ENCODE results near the gene WIPF2.

The WIPF2 gene

DNA sequence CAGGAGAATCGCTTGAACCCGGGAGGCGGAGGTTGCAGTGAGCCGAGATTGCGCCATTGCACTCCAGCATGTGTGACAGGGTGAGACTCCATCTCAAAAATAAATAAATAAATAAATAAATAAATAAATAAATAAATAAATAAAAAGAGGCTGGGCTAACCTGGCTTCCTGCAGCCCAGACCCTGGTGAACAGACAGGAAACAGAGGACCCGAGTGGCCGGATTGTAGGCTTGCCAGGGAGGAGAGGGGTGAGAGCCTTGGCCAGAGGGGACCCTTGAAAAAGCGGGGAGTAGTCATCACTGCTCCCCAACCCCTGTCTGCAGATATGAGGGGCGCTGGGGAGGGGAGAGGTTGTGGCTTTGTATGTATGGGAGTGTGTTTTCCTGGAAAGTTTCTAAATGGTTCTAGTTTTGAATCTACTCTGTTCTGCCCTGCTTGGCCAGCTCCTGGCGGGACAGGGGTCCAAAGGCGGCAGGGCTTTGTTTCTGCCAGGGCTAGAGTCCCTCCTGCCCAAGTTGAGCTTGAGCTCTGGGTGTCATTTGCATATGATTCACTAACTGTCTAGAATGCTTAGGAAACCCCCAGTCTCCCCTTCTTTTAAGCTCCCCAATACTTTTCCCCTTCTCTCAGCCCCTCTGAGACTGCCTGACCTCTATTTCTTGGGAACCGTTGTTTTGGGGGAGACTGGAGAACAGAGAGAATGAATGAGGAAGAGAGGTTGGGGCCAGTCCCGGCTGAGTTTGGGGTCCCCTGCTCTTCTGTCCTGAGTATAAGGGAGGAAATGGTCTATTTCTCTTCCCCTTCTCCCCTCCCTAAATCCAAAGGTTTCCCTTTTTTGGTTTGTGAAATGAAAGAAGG, 106.3 kb downstream of the WIPF2 start:
- TF ChIP-seq, protein P1, sequence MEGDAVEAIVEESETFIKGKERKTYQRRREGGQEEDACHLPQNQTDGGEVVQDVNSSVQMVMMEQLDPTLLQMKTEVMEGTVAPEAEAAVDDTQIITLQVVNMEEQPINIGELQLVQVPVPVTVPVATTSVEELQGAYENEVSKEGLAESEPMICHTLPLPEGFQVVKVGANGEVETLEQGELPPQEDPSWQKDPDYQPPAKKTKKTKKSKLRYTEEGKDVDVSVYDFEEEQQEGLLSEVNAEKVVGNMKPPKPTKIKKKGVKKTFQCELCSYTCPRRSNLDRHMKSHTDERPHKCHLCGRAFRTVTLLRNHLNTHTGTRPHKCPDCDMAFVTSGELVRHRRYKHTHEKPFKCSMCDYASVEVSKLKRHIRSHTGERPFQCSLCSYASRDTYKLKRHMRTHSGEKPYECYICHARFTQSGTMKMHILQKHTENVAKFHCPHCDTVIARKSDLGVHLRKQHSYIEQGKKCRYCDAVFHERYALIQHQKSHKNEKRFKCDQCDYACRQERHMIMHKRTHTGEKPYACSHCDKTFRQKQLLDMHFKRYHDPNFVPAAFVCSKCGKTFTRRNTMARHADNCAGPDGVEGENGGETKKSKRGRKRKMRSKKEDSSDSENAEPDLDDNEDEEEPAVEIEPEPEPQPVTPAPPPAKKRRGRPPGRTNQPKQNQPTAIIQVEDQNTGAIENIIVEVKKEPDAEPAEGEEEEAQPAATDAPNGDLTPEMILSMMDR (IDR thresholded peaks at IDR 0.05; ENCODE audit: extremely low read depth, insufficient read depth, missing control alignments): no peak
- peak; percentile 79 for DNase-seq (ENCODE audit: low spot score)
- in situ Hi-C loops (cut with MboI; ENCODE audit: low pct_unique_long_range_greater_than_20kb, low sequenced_read_pairs, unreplicated experiment): no loop called here

DNA sequence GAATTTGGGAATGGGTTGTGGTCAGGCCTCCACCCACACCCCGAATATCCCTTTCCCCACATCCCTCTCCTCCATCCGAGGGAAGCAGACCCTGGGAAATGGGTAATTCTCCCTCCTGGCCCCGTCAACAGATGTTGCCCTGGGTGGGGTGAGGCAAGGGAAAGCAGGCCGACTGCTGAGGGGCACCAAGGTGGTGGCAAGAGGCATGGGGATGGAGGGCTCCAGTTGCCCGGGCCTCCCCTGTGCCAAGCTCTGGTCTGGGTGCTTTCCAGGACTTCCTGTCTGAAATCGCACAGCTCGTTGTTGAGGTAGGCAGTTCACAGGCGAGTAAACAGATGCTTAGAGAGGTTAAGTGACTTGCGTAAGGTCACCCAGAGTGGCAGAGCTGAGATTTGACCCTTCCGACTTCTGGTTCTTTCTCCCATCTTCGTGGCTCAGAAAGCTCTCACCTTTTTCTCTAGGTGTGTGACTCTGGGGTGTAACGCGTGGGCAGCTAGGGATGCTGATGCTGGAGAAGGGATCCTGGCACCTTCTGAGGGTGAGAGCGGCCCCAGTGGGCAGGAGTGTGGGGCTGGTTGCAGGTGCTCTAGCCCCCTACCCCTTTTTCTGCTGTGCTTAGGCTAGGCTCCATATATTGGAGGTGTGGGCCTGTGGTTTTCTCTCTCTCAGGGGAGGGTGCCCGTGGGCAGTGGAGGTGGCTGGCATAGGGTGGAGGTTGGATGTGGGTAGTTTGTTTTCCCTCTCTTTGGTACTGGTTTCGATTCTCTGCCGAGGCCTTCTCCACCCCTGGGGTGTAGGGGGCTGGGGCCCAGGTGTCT, 107.1 kb downstream of the WIPF2 start:
- DNase-seq (ENCODE audit: low spot score): peak; percentile 64
- in situ Hi-C loops (cut with MboI; ENCODE audit: low pct_unique_long_range_greater_than_20kb, low sequenced_read_pairs, unreplicated experiment): no loop called here
- TF ChIP-seq, protein P1 (IDR thresholded peaks at IDR 0.05; ENCODE audit: extremely low read depth, insufficient read depth, missing control alignments): no peak

DNA sequence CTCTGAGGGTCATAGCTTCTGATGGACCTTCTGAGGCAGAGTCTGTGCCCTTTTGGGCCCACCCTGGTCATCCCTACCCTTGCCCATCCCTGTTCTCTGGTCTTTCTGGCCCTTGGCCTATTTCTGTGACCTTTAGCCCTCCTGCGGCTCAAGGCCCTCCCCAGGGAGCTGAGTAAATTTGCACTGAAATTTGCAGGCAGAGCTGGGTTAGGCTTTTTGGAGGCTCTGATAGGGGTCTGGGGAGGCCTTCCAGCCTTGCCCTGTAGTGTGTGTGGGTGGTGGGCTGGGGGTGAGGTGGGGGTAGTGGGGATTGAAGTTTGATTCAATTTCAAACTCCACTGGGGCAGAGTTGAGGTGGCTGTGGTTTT, 107.7 kb downstream of the WIPF2 start:
- in situ Hi-C loops (cut with MboI; ENCODE audit: low pct_unique_long_range_greater_than_20kb, low sequenced_read_pairs, unreplicated experiment): no loop called here
- TF ChIP-seq, protein P1 (IDR thresholded peaks at IDR 0.05; ENCODE audit: extremely low read depth, insufficient read depth, missing control alignments): no peak

DNA sequence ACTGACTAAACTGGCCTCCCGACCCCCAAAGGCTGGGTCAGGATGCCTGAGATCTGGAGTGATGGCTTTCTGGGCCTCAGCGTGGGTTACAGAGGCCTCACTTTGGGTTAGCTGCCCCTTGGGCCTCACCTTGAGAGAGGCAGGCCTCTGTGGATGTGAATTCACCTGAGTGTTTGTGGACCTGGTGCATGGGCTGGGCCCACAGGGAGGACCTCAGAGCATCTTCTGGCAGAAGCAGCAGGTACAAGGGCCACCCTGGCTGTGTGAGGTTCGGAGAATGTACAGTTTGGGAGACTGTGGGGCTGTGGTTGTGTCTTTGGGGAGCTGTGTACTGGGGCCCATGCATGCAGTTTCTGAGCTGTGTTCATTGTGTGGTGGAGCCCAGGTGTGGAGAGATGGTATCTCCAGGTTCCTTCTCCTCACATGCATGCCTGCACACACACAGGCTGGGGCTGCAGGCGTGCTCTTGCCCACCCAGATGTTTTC, 108.2 kb downstream of the WIPF2 start:
- TF ChIP-seq, protein P1 (IDR thresholded peaks at IDR 0.05; ENCODE audit: extremely low read depth, insufficient read depth, missing control alignments): no peak
- in situ Hi-C loops (cut with MboI; ENCODE audit: low pct_unique_long_range_greater_than_20kb, low sequenced_read_pairs, unreplicated experiment): no loop called here
- no peak for DNase-seq (ENCODE audit: low spot score)

More for the DNA sequence above, 107.7 kb downstream of the WIPF2 start:
- DNase-seq (ENCODE audit: low spot score): no peak

DNA sequence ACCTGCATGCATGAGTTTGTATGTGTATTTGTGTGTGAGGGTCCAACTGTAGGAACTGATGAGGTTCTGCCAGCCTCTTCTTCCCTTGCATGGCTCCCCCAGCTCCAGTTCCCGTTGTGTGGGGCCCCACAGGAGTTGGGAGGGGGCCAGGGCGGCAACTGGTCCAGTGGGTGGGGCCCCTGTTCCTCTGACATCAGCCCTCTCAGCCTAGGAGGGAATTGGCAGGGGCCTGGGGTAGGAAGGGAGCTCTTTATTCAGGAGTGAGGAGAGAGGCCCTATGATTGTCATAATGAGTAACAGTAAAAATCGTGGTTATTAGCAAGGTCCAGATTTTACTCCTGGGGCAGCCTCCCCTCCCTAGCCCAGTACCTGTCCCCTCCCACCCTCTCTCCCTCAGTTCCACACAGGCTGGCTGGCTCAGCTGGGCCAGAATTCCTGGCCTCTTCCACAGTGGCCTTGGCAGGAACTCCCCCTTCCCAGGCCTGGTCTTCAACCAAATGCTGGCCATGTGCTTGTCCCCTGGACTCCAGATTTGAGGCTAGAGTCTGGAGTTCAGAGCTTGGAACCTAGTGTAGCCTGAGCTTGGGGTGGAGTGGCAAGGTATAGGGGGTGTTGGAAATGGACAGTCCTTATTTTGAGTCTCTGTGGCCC, 108.8 kb downstream of the WIPF2 start:
- in situ Hi-C loops (cut with MboI; ENCODE audit: low pct_unique_long_range_greater_than_20kb, low sequenced_read_pairs, unreplicated experiment): no loop called here
- no peak for DNase-seq (ENCODE audit: low spot score)
- TF ChIP-seq, protein P1 (IDR thresholded peaks at IDR 0.05; ENCODE audit: extremely low read depth, insufficient read depth, missing control alignments): no peak

DNA sequence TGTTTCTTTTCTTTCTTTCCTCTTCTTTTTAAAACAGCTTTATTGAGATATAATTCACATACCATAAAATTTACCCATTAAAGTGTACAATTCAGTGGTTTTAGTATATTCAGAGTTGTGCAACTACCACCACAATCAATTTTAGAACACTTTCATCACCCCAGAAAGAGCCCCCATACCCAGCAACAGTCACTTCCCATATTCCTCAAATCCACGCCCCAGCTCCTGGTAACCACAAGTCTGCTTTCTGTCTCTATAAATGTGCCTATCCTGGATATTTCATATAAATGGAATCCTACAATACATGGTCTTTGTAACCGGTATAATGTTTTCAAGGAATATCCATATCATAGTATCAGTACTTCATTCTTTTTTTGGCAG, 109.3 kb downstream of the WIPF2 start:
- DNase-seq (ENCODE audit: low spot score): no peak
- TF ChIP-seq, protein P1 (IDR thresholded peaks at IDR 0.05; ENCODE audit: extremely low read depth, insufficient read depth, missing control alignments): no peak
- in situ Hi-C loops (cut with MboI; ENCODE audit: low pct_unique_long_range_greater_than_20kb, low sequenced_read_pairs, unreplicated experiment): no loop called here

Measured in GM13977 (cell line).